Thoracic aorta (tissue), 2 donors: ENCODE results near the gene CNTN2. TPM values are rescaled to one million over a fixed set of nuclear protein-coding genes. Genes with fewer than 3 reads are reported as not detected.

Experiments used
- ATAC-seq: fragments of 150-250 bp; one replicate; pipeline ENCODE4 v1.8.0; 2017; ENCODE audit warnings: low read depth; ENCODE audit not compliant: insufficient number of reproducible peaks, low FRiP score
- DNase-seq: peaks from one replicate; pipeline ENCODE4 v3.0.0-alpha.2; 2020; ENCODE audit warnings: low spot score
- H3K27ac ChIP-seq, 2 donors: fragments of 200-600 bp; sonication (generic); 1 replicate in 1 of 2; 2 replicates in 1 of 2; pipeline ENCODE4 v1.5.1; 2016; ENCODE audit warnings: mild to moderate bottlenecking in 2 of 2, moderate library complexity in 2 of 2
- H3K27me3 ChIP-seq: fragments of 200-600 bp; sonication (generic); replicated peaks from 2 replicates; pipeline ENCODE4 v1.6.0; 2016; ENCODE audit warnings: mild to moderate bottlenecking; ENCODE audit not compliant: insufficient read depth
- H3K36me3 ChIP-seq: fragments of 200-600 bp; sonication (generic); one replicate; pipeline ENCODE4 v1.5.1; 2016
- H3K4me1 ChIP-seq, 2 donors: fragments of 200-600 bp; sonication (generic); 1 replicate in 1 of 2; 2 replicates in 1 of 2; pipeline versions ENCODE4 v1.5.1 to v1.6.0; 2016; ENCODE audit warnings: low read depth in 2 of 2, mild to moderate bottlenecking in 1 of 2; ENCODE audit not compliant: control insufficient read depth in 1 of 2
- H3K4me3 ChIP-seq: fragments of 200-600 bp; sonication (generic); 2 replicates; pipeline ENCODE4 v1.5.1; 2016; ENCODE audit warnings: mild to moderate bottlenecking
- H3K9me3 ChIP-seq: fragments of 200-600 bp; sonication (generic); 2 replicates; pipeline ENCODE4 v1.5.1; 2016
- total RNA-seq, 2 donors: library from RNA; depleted of rRNA; stranded (reverse); fragments of >200 nt; gene quantifications; one replicate each; pipeline versions ENCODE4 v1.1.0 to v1.2.3, GENCODE V29; 2016
- TF ChIP-seq, protein P1 (sequence below): fragments of 200-600 bp; sonication (generic); IDR thresholded peaks from one replicate; pipeline ENCODE4 v1.5.1; 2019; ENCODE audit warnings: antibody characterized with exemption

CNTN2 gene
- total RNA-seq, 2 donors from 2014 or later = 0.68 to 1.4 TPM

DNA sequence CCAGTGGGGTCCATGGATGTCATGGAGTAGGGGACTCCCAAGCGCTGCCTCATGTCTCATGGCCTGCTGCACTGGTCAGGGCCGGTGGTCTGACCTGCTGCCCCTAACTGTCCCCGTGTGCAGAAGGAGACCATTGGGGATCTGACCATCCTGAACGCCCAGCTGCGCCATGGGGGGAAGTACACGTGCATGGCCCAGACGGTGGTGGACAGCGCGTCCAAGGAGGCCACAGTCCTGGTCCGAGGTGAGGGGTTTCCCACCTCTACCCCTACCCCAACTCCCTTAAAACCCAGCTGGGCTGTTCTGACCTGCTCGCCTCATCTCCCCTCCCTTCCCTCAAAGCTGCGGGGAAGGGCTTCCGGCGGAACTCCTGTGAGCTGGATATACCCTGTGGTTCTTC, 22.7 kb downstream of the CNTN2 start:
- TF ChIP-seq, protein P1, sequence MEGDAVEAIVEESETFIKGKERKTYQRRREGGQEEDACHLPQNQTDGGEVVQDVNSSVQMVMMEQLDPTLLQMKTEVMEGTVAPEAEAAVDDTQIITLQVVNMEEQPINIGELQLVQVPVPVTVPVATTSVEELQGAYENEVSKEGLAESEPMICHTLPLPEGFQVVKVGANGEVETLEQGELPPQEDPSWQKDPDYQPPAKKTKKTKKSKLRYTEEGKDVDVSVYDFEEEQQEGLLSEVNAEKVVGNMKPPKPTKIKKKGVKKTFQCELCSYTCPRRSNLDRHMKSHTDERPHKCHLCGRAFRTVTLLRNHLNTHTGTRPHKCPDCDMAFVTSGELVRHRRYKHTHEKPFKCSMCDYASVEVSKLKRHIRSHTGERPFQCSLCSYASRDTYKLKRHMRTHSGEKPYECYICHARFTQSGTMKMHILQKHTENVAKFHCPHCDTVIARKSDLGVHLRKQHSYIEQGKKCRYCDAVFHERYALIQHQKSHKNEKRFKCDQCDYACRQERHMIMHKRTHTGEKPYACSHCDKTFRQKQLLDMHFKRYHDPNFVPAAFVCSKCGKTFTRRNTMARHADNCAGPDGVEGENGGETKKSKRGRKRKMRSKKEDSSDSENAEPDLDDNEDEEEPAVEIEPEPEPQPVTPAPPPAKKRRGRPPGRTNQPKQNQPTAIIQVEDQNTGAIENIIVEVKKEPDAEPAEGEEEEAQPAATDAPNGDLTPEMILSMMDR = no peak
- Histone ChIP-seq H3K4me1 (peaks cover 0 to 3% of the 10 kb centered on the region in 2 donors), H3K27ac (no peak overlapping the region), H3K27me3 (no peaks in the 10 kb centered on the region), H3K9me3 (no peaks in the 10 kb centered on the region), H3K4me3 (no peak overlapping the region), H3K36me3 (no peaks in the 10 kb centered on the region)
- ATAC-seq (no peak), DNase-seq (no peak)

DNA sequence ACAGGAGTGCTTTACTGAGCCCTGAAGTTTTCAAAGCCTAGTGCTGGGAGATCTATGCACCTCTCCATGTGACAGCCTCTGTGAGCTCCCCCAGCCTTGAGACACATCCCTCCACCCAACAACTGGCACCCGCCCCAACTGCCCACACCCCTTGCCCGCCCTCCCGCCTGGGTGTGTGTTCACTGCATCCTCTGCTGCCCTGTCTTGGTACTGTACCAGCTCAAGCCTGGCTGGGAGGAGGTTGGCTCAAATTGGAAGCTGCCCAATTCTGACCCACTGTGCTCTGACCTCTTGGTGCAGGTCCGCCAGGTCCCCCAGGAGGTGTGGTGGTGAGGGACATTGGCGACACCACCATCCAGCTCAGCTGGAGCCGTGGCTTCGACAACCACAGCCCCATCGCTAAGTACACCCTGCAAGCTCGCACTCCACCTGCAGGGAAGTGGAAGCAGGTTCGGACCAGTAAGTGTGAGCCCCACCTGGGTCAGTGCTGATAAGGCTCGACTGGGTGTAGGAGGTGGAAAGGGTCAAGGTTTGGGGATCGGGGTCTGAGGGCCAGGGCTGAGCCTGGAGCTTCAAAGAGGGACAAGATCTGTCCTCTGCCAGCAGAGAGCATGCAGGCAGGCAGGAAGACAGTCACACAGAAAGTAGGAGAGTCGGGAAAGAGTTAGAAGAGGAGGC, 23.3 kb downstream of the CNTN2 start:
- peaks cover 0 to 3% of the 10 kb centered on the region in 2 donors for H3K4me1 ChIP-seq
- no peaks in the 10 kb centered on the region for H3K27me3 ChIP-seq
- H3K27ac ChIP-seq = no peak overlapping the region
- TF ChIP-seq, protein P1 = no peak
- ATAC-seq (no peak), DNase-seq (no peak)
- H3K9me3 ChIP-seq = no peaks in the 10 kb centered on the region
- no peak overlapping the region for H3K4me3 ChIP-seq
- H3K36me3 ChIP-seq = no peaks in the 10 kb centered on the region

- ATAC-seq (no peak), DNase-seq (no peak)
- H3K9me3 ChIP-seq = no peaks in the 10 kb centered on the region
Observed at GRCh38 chr1:205067031-205067430, 24.0 kb downstream of the CNTN2 start.

DNA sequence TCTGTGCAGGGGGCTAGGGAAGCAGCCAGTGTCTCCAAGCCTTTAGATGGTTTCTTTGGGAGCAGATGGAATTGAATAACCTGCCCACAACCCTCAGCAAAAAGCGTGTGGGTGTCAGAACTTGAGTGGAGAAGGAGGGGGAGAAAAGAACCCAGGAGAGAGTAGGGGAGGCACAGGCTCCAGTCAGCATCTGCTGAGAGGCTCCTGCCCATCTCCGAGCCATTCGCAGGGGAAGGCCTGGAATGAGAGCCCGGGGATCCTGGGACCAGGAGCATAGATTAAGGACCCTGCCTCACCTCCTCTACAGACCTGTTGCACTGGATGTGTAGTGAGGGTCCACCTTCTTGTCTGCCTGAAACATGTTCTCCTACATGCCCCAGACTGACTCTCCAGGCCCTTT, 25.0 kb downstream of the CNTN2 start:
- Histone ChIP-seq H3K4me3 (no peak overlapping the region), H3K4me1 (no peaks in the 10 kb centered on the region), H3K27me3 (no peaks in the 10 kb centered on the region), H3K36me3 (no peaks in the 10 kb centered on the region), H3K27ac (no peak overlapping the region), H3K9me3 (no peaks in the 10 kb centered on the region)
- TF ChIP-seq, protein P1 = no peak
- ATAC-seq (no peak), DNase-seq (no peak)

More at GRCh38 chr1:205067031-205067430, 24.0 kb downstream of the CNTN2 start:
- H3K27ac ChIP-seq = no peak overlapping the region
- H3K36me3 ChIP-seq = no peaks in the 10 kb centered on the region
- TF ChIP-seq, protein P1 = no peak
- no peak overlapping the region for H3K4me3 ChIP-seq
- no peaks in the 10 kb centered on the region for H3K27me3 ChIP-seq
- no peaks in the 10 kb centered on the region for H3K4me1 ChIP-seq

DNA sequence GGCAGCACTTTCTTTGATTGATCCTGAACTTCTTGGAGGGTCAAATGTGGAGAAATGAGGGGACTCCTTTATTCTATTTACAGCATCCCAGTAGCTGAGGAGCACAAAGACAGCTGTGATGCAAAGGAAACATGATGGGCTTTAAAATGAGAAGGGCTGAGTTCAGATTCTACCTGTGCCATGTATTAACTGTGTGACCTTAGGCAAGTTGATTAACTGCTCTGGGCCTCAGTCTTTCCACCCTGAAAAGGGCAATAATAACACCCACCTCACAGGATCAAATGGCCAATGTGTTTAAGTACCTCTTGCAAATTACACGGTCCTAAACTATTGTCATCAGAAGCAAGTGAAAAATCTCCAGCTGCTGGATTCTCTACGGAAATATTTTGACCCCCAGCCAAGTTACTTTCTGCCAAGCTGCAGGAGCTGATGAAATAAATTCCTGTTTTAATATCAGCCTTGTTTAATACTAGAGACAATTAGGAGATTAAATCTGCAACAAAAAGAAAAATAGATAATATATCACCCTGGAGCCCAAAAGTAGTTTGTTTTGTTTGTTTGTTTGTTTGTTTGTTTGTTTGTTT, 25.5 kb downstream of the CNTN2 start:
- Histone ChIP-seq H3K4me1 (no peaks in the 10 kb centered on the region), H3K27ac (no peak overlapping the region), H3K27me3 (no peaks in the 10 kb centered on the region), H3K36me3 (no peaks in the 10 kb centered on the region), H3K9me3 (no peaks in the 10 kb centered on the region), H3K4me3 (no peak overlapping the region)
- ATAC-seq (no peak), DNase-seq (no peak)
- TF ChIP-seq, protein P1 = no peak
